Loucy (cell line): Measurements from ENCODE around the gene DBNL.

Experiments
- H2AFZ ChIP-seq: fragments of 200-600 bp; sonication (generic); 2 replicates; pipeline ENCODE4 v1.6.0; 2016; ENCODE audit warnings: antibody characterized with exemption, mild to moderate bottlenecking, low read length, moderate library complexity
- H3F3A ChIP-seq: fragments of 200-600 bp; 2 replicates; pipeline ENCODE4 v1.6.0; 2016; ENCODE audit warnings: antibody characterized with exemption, low read depth, mild to moderate bottlenecking
- H3K27me3 ChIP-seq: fragments of 200-600 bp; sonication (generic); 2 replicates; pipeline ENCODE4 v1.6.1; 2014; ENCODE audit warnings: low read length, mild to moderate bottlenecking; ENCODE audit not compliant: insufficient read depth, poor library complexity, severe bottlenecking
- H3K36me3 ChIP-seq: fragments of 200-600 bp; sonication (generic); 2 replicates; pipeline ENCODE4 v1.6.1; 2016; ENCODE audit warnings: low read length; ENCODE audit not compliant: insufficient read depth
- H3K4me1 ChIP-seq: fragments of 200-600 bp; sonication (generic); 2 replicates; pipeline ENCODE4 v1.5.1; 2014; ENCODE audit warnings: low read length, mild to moderate bottlenecking; ENCODE audit not compliant: insufficient read depth, poor library complexity, severe bottlenecking
- H3K4me2 ChIP-seq: fragments of 200-600 bp; sonication (generic); 2 replicates; pipeline ENCODE4 v1.6.0; 2014; ENCODE audit warnings: antibody characterized with exemption, low read length, low read depth, mild to moderate bottlenecking; ENCODE audit not compliant: poor library complexity, severe bottlenecking
- H3K4me3 ChIP-seq: fragments of 200-600 bp; sonication (generic); 2 replicates; pipeline ENCODE4 v1.5.1; 2014; ENCODE audit warnings: low read length, mild to moderate bottlenecking, mixed read lengths; ENCODE audit not compliant: poor library complexity, severe bottlenecking
- H3K79me2 ChIP-seq: fragments of 200-600 bp; sonication (generic); 2 replicates; pipeline ENCODE4 v1.6.1; 2014; ENCODE audit warnings: low read length; ENCODE audit not compliant: insufficient read depth
- H3K9ac ChIP-seq: fragments of 200-600 bp; sonication (generic); 2 replicates; pipeline ENCODE4 v1.6.0; 2014; ENCODE audit warnings: mild to moderate bottlenecking, low read depth, low read length, moderate library complexity; ENCODE audit not compliant: poor library complexity, severe bottlenecking
- H3K9me2 ChIP-seq: fragments of 200-600 bp; sonication (generic); replicated peaks from 2 replicates; pipeline ENCODE4 v1.6.1; 2016; ENCODE audit warnings: low read depth, low read length, mixed read lengths
- H3K9me3 ChIP-seq: fragments of 200-600 bp; sonication (generic); 2 replicates; pipeline ENCODE4 v1.6.1; 2014; ENCODE audit warnings: mild to moderate bottlenecking, antibody characterized with exemption, low read length, low read depth; ENCODE audit not compliant: insufficient read depth
- H4K20me1 ChIP-seq: fragments of 200-600 bp; sonication (generic); 2 replicates; pipeline ENCODE4 v1.6.0; 2014; ENCODE audit warnings: antibody characterized with exemption, low read length, mild to moderate bottlenecking; ENCODE audit not compliant: insufficient read depth, poor library complexity, severe bottlenecking
- CTCF ChIP-seq: fragments of 200-600 bp; sonication (generic); conservative IDR thresholded peaks from 2 replicates; pipeline ENCODE4 v1.5.1; 2014; ENCODE audit warnings: mild to moderate bottlenecking, antibody characterized with exemption, low read length
- EZH2phosphoT487 ChIP-seq: fragments of 200-600 bp; IDR thresholded peaks from 2 replicates; pipeline ENCODE4 v1.6.1; 2018; ENCODE audit warnings: antibody characterized with exemption, mild to moderate bottlenecking, moderate library complexity, borderline replicate concordance

Gene DBNL

GRCh38 chr7:44106311-44107065 lies 62.0 kb downstream of the DBNL start:
- Histone ChIP-seq H3K4me1 (peaks cover 37% of the 10 kb centered on the region), H3K9me3 (no peaks in the 10 kb centered on the region), H3K27me3 (no peaks in the 10 kb centered on the region), H3K9ac (peak overlapping the region; percentile 97), H4K20me1 (peaks cover 34% of the 10 kb centered on the region), H3K4me2 (peak overlapping the region; percentile 91), H3K4me3 (peak overlapping the region; percentile 94), H3K36me3 (peaks cover 13% of the 10 kb centered on the region; the same call in 1 of the 2 replicates), H3K79me2 (peaks cover 50% of the 10 kb centered on the region), H3K9me2 (no peaks in the 10 kb centered on the region), H3F3A (no peaks in the 10 kb centered on the region), H2AFZ (no peak overlapping the region)
- TF ChIP-seq EZH2phosphoT487 (no peak), CTCF (no peak)

- Histone ChIP-seq H3K4me3 (peak overlapping the region; percentile 94), H3K9me2 (no peaks in the 10 kb centered on the region), H3K9ac (peak overlapping the region; percentile 34), H3K27me3 (no peaks in the 10 kb centered on the region), H2AFZ (no peak overlapping the region), H3K36me3 (peaks cover 21% of the 10 kb centered on the region; the same call in 1 of the 2 replicates), H3K79me2 (peaks cover 50% of the 10 kb centered on the region), H3K4me1 (peaks cover 31% of the 10 kb centered on the region), H3K4me2 (peak overlapping the region; percentile 91), H3K9me3 (no peaks in the 10 kb centered on the region), H3F3A (no peaks in the 10 kb centered on the region), H4K20me1 (peaks cover 34% of the 10 kb centered on the region)
- TF ChIP-seq CTCF (no peak), EZH2phosphoT487 (no peak)
Observed at GRCh38 chr7:44107116-44107960, 62.8 kb downstream of the DBNL start.

- H3K79me2 ChIP-seq = peaks cover 50% of the 10 kb centered on the region
- H3K9ac ChIP-seq = no peak overlapping the region
- H3K9me2 ChIP-seq = no peaks in the 10 kb centered on the region
- no peaks in the 10 kb centered on the region for H3K9me3 ChIP-seq
- H3K36me3 ChIP-seq = peaks cover 29% of the 10 kb centered on the region; the same call in 1 of the 2 replicates
- TF ChIP-seq EZH2phosphoT487 (no peak), CTCF (no peak)
- peaks cover 26% of the 10 kb centered on the region for H3K4me1 ChIP-seq
- no peak overlapping the region for H2AFZ ChIP-seq
- peaks cover 34% of the 10 kb centered on the region for H4K20me1 ChIP-seq
- H3K4me3 ChIP-seq = no peak overlapping the region
- H3K4me2 ChIP-seq = peak overlapping the region; percentile 91
- H3F3A ChIP-seq = no peaks in the 10 kb centered on the region
- no peaks in the 10 kb centered on the region for H3K27me3 ChIP-seq
Observed at GRCh38 chr7:44107961-44108767, 63.7 kb downstream of the DBNL start.
